ENCODE measurements around the gene SELENOS.

GRCh38 chr15:101318147-101318819, 41.0 kb upstream of the SELENOS start:
- TF ChIP-seq, protein P1, sequence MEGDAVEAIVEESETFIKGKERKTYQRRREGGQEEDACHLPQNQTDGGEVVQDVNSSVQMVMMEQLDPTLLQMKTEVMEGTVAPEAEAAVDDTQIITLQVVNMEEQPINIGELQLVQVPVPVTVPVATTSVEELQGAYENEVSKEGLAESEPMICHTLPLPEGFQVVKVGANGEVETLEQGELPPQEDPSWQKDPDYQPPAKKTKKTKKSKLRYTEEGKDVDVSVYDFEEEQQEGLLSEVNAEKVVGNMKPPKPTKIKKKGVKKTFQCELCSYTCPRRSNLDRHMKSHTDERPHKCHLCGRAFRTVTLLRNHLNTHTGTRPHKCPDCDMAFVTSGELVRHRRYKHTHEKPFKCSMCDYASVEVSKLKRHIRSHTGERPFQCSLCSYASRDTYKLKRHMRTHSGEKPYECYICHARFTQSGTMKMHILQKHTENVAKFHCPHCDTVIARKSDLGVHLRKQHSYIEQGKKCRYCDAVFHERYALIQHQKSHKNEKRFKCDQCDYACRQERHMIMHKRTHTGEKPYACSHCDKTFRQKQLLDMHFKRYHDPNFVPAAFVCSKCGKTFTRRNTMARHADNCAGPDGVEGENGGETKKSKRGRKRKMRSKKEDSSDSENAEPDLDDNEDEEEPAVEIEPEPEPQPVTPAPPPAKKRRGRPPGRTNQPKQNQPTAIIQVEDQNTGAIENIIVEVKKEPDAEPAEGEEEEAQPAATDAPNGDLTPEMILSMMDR (IDR thresholded peaks at IDR 0.05), result no peak
- TF ChIP-seq POLR2A (IDR thresholded peaks at IDR 0.05; ENCODE audit: low read depth) (no peak), EP300 (IDR thresholded peaks at IDR 0.05) (no peak), POLR2AphosphoS5 (IDR thresholded peaks at IDR 0.05) (no peak)

Measured in esophagus muscularis mucosa (tissue), 4 donors.